GM18867 (cell line): ENCODE results near the gene TDRD7.
A peak's percentile ranks its signal among the peaks of the same experiment; 100 is the strongest.
"Not testable (repeated sequence)": the region's sequence is repeated elsewhere in the genome, so short reads cannot be mapped to it uniquely, and the experiment has no call there.

Source experiments
- ATAC-seq: cut with Tn5 transposase; IDR thresholded peaks from one replicate; pipeline ENCODE4 v1.9.1; 2021; ENCODE audit warnings: mild to moderate bottlenecking, moderate library complexity; ENCODE audit not compliant: unreplicated experiment

Gene TDRD7

DNA sequence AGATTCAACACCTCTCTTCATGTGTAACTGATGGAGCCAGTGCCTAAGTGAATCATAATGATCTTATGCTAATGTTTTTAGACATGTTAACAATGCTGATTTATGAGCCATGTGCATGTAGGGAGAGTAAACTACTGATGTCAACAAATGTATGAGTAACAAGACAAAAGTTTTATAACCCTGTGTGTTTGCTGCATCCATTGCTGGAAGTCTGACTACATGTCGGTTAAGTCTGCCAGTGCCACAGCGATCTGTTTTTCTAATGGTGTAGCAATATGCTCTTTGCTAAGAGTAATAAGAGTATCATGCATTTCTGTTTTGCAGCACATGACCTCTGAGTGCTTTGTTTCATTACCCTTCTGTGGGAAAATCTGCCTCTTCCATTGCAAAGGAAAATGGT lies 63.2 kb downstream of the TDRD7 start:
- no peak for ATAC-seq

DNA sequence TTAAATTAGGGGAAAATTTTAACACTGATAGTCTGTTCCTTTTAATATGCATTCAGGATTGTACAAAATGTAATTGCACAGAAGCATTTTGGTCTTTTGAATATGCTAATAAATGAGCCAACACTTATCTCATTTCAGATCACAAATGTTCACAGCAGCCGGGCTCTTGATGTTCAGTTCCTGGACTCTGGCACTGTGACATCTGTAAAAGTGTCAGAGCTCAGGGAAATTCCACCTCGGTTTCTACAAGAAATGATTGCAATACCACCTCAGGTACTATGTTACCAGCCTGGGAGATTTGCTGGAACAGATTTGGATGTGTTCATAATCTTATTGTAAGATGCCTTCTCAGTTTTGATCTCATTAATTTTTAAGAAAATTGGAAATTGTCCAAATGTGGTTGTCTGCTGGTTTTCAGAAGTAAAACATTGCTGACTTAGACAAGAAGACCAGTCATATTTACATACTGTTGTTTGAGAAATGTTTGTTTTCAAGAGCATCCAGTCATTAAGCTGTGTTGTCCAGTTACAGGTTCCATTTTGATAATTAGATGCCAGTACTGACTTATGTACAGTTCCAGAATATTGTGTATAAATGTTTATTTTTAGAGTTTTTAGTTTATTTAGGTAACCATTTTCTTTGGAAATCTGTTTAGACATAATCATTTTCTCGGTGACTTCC lies 66.5 kb downstream of the TDRD7 start:
- ATAC-seq = no peak

DNA sequence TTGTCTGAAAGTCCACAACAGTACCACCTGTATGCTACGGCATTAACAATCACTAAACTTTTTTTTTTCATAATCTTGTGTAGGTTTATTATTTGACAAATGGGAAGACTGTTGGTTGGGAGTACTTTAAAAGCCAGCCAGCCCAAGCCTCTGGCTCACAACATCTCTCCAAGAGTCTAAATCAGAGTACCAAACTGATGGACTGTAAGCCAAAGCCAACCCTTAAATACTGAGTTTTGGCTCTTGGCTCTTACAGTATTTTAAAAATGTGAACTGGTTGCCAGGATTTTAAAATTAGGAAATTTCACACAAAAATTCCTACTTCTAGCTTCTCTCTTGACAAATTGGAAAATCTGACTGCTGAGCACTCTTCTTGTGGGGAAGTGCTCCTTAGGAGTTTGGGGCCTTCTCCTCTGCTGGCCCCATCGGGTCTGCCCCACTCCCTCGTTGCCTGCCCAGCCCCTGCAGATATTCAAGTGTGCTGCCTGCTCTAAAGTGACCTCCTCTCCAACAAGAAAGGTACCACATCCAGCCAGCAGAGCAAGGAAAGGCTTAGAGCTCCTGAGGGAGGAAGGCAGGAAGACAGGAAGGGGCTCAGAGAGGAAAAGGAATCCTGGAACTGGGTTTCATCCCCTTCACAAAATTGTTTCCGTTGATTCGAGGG lies 67.7 kb downstream of the TDRD7 start:
- no peak for ATAC-seq

DNA sequence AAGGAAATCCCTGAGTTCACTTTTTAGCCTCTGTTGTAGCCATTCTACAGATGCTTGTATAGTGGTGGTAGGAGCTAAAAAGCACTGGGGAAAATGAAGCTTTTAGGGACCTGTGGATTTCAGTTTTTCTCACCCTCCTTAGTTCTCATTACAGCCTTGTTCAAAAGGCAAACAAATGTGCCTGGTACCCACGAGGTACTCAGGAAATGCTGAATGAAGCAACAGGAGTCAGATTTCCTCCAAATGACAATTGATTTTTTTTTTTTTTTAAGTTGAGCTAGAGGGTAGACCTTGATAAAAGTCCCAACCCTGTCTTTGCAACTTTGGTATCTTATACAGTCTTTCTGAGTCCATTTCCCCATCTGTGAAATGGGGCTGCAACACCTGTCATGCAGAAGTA lies 68.3 kb downstream of the TDRD7 start:
- no peak for ATAC-seq

DNA sequence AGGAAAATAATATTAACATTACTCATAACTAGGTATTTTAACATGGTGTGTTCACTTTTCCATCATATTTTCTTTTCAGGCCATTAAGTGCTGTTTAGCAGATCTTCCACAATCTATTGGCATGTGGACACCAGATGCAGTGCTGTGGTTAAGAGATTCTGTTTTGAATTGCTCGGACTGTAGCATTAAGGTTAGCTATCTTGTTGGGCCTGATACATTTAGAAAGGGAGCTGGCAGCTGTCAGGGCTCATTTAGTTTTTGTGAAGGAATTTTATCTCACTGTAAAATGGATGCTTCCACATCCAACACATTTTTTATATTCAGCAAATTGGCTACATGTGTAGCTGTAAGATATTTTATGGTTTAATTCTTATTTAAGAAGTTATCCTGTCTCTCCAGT lies 68.9 kb downstream of the TDRD7 start:
- no peak for ATAC-seq

DNA sequence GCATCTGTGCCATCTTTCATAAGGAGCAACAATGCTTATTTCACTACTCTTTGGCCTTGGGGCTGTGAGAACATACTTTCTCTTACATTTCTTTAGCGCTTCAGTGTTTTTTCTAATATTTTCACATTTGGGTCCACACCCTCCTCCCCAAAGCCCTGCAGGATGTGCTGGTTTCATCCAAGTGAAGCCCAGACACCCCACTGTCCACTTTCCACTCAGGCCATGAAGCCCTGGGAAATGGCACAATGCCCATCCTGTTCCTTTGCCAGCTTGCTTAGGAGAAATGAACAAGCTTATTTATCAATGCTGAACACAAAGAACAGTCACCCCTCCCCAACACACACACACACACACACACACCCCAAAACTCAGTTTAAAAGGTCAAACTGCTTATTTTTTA lies 72.2 kb downstream of the TDRD7 start:
- no peak for ATAC-seq

DNA sequence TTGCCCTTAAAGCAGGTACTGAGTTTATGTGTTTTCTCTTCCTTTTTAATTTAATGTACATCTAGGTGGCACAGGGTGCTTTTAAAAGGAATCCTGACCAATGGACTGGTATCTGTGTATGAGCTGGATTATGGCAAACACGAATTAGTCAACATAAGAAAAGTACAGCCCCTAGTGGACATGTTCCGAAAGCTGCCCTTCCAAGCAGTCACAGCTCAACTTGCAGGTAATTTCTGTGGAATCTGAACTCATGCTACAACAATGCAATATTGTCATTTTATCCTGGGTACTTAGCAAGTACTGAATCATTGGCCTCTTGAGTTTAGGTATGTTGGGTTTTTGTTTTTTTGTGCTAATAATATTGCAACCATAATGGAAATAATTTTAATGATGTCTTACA lies 75.2 kb downstream of the TDRD7 start:
- ATAC-seq = no peak

DNA sequence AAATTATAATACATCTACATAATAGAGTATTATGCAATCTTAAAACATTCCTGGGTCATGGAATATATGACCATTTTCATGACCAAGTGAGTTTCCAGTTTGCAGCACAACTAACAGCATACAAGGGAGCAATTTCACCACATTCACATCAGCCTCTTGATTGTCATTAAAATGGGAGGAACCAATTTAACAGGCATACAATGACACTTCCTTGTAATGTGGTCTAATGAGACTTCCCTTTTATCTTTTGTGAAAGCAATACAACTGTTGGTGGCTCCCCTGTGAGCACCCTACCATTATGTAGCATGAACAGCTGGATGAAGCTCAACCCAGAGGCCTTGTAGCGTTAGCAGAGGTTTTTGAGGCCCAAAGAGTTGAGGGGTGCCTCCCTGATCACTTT lies 76.0 kb downstream of the TDRD7 start:
- no peak for ATAC-seq

DNA sequence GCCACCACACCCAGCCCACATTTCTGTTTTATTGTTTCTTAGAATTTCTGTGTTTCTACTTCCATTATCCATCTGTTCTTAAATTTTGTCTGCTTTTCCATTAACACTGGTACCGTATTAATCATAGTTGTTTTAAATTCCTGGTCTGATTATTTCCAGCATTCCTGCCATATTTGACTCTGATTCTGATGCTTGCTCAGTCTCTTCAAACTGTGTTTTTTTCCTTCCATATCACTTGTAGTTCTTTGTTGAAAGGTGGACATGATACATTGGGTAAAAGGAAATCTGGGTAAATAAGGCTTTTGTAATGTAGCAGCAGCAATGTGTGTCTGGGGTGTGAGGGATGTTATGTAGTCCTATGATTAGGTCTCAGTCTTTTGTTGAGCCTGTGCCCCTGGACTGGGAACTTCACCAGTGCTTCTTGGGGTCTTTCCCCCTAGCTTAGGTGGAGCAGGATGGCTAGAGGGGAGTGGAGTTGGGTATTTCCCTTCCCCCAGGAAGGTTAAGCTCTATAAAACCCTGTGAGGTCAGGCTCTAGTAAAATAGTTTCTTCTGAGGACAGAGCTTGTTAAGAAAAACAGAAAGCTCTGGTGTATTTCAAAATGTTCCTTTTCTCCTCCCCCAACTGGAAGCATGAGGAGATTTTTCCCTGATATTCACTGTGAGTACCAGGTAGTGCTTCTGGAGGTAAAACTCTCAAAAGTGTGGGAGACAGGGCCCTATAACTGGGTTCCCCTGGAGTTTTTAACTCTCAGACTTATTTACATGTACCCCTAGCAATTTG lies 79.5 kb downstream of the TDRD7 start:
- ATAC-seq = no peak

DNA sequence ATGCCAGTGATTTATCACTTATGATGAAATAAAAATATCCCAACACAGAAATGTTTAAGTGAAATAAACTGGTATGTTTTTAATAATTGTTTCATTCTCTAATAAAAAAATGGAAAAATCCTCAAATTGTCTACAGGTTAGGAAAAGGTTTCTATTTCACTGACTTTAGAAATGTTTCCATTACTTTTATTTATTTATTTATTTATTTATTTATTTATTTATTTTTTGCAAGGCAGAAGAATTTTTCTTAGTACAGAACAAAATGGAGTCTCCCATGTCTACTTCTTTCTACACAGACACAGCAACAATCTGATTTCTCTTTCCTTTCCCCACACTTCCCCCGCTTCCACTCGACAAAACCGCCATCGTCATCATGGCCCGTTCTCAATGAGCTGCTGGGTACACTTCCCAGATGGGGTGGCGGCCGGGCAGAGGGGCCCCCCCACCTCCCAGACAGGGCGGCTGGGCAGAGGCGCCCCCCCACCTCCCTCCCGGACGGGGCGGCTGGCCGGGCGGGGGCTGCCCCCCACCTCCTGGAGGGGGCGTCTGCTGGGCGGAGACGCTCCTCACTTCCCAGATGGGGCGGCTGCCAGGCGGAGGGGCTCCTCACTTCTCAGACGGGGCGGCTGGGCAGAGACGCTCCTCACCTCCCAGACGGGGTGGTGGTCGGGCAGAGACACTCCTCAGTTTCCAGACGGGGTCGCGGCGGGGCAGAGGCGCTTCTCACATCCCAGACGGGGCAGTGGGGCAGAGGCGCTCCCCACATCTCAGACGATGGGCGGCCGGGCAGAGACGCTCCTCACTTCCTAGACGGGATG lies 85.9 kb downstream of the TDRD7 start:
- ATAC-seq = not testable (repeated sequence)

DNA sequence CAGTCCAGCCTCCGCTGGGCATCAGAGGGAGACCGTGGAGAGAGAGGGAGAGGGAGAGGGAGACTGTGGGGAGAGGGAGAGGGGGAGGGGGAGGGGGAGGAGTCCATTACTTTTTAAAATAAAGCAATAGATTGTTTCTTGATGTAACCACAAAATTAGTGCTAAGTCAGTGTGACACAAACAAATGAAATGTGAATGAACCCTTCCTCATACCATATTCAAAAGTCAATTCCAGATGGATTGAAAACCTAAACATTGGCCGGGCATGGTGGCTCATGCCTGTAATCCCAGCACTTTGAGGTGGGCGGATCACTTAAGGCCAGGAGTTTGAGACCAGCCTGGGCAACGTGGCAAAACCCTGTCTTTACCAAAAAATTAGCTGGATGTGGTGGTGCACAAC lies 87.0 kb downstream of the TDRD7 start:
- not testable (repeated sequence) for ATAC-seq

DNA sequence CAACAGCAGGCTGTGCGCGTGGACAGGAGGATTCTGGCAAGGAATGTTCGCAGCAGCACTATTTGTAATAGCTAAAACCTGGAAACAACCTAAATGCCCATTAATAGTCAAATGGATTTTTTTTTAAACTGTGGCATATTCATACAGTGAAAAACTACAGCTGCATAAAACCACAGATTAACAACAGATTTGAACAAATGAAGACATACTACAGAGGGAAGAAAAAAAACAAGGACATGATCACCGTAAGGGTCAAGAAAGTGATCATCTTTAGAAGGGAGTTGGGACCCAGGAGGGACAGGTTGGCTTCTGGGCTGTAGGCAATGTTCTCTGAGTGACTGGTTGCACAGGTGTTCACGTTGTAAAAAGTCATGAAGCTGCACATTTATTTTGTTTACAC lies 88.4 kb downstream of the TDRD7 start:
- ATAC-seq = no peak

DNA sequence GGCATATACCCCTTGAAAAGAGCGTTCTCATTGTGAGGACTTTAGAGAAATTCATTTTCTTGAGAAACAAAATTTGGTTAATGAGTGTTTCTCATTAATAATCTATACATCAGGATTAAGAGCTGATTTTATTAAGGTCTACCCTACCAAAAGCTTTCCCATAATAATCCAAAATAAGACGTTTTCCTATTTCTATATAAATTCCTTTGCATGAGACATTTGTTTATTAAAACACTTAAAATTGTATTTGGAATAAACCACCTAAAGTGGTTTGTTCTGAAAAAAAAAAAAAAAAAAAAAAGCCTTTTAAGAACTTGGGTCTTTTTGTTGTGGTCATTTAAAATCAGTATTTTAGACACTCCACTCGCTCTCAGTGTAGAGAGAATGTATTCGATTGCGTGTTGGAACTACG lies 88.9 kb downstream of the TDRD7 start:
- ATAC-seq = no peak

DNA sequence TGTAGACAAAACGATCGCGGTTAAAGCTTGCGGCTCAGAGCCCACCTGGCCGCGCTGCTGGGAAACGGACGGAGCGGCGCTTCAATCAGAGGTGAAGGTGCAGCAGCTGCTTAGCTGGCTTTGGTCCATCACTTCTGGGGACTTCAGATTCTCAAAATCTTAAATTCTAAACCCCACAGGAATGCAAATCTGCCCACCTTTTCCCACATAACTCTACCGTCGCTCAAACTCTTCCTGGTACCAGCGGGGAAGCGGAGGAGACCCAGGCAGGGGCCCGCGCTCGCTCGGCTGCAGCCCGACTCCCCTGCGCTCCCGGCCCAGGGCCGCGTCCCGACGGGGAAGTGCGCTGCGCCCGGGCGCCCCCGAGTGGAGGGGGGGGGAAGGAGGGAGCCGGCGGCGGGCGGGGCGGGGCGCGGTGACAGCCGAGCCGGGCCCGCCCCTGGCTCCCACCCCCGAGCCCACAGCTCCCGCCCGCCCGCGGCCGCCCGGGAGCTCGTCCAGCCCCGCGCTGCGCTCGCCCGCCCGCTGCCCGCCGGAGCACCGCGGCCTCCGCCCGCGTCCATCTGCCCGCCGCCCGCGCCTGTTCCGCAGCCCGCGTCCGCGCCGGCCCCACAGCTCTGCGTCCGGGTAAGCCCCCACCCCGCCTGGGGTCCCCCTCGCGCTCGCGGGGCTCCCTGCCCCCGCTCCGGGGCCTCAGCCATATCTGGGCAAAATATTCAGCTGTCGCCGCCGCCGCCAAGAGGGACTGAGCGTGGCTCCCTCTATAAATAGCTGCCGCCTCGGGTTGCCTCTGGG lies 89.5 kb downstream of the TDRD7 start, which contains the start of gene TMOD1:
TSS of gene TMOD1 (plus strand) at position 490 of the 795 bp plus-strand sequence. CDS start 22,523 bp downstream, outside the sequence.
- peak; percentile 72 for ATAC-seq

DNA sequence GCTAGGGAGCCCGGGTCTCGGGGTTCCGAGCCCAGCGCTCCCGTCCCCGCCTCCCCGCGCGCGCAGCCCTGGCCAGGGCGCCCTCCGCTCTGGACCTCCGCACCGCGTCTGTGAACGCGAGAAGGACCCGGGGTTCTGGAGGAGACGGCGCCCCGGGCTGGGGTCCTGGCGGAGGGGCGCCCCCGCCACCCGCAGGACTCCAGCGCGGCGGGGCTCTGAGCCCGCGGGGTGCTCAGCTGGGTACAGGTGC lies 90.0 kb downstream of the TDRD7 start:
- peak; percentile 29 for ATAC-seq

DNA sequence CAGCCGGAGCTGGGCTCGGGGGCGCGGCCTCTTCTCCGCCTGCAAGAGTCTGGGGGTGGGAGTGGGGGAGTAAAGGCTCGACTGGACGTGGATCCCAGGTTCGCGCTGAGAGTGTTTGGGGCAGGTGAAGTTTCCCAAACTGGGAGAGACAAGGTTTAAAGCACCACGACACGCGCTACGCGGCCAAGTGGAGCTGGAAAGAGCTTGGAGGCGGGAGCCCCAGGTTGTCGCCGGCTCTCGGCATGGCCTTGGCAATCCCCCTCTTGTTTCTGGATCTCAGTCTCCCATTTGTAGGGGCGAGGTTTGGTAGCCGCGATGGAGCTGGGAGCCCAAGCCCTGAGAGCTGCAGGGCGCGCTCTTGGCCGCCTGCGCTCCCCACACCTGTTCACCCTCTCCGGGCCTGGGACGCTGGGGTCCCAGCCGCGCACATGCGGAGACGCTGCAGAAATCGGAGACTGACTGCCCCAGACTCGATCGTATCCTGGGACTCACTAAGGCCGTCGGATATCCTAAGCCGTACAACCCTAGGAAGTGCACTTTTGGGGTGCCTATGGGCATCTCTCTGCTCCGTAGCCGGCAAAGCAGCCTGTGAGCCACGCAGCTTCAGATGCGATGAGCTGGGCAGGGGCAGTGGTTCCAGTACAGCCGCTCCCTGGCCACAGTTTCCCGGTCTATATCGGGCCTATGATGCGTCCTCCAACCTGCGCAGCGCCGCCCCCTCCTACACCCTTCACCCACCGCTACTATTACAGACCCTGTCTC lies 90.5 kb downstream of the TDRD7 start:
- ATAC-seq = no peak

DNA sequence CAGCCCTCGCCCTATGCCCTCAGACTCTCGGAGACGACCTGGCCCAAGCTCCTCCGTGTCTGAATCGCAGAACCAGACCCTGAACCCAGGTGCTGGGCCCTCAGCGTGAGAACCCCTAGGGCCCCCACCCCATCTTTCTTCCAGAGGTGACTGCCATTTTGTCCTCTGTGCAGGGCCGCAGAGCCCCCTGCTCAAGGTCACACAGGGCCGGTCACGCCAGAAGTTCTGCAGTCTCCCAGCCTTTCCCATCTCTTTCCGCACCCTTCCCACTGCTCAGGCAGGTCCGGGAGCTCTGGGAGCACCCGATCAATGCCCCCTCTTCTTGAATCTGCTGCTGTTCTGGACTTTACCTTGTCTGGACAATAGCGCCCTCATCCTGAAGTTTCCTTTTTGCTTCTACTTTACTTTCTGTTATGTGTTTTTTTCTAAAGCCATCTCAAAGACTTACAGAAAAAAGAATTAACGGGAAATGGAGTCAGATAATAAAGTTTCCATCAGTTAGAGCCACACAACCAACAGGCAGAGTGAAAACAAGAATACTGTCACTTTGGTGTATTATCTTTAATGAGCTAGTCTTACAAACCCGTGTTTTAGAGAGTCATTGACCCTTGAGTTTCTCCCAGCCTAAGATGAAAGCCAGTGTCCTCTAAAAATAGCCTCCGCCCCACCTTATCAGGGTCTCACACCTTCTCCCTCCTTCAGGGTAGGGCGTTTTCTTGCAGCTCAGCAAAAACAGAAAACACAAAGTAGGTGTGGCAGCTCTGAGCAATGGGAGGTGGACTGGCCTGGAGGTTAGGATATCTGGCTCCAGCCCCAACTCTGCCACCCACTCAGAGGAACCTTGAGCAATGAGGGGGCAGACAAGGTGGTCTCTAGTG lies 91.3 kb downstream of the TDRD7 start:
- ATAC-seq = no peak

DNA sequence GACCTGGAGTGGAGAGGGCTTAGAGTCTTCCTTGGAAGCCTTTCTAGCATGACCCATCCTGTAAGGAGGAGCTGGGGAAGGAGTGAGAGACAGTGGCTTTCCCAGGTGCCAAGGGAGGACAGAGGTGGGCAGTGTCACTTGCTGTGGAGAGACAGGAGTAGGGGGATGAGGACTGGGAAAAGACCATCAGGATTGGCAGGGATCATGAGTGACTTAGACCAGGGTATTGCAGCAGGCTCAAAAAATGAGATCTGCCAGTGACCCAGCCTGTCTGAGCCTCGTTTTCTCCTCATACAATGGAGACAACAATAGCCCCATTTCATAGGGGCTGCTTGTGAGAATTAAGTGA lies 91.9 kb downstream of the TDRD7 start:
- no peak for ATAC-seq
